Effector memory CD4-positive, alpha-beta T cell (primary cell): Measurements from ENCODE around the gene SLF1.

ENCODE experiments used
- DNase-seq, 3 donors: peaks; one replicate each; pipeline ENCODE4 v3.0.0-alpha.2; 2020
- H3K27ac ChIP-seq: 2 replicates; pipeline ENCODE4 v1.7.0; 2013; ENCODE audit warnings: mild to moderate bottlenecking, low read length, moderate library complexity; ENCODE audit not compliant: insufficient read depth, poor library complexity, severe bottlenecking
- H3K27me3 ChIP-seq: replicated peaks from 2 replicates; pipeline ENCODE4 v1.7.0; 2013; ENCODE audit warnings: mild to moderate bottlenecking, low read length; ENCODE audit not compliant: insufficient read depth, control insufficient read depth, poor library complexity, severe bottlenecking
- H3K36me3 ChIP-seq: 2 replicates; pipeline ENCODE4 v1.7.0; 2013; ENCODE audit warnings: mild to moderate bottlenecking, low read length, moderate library complexity; ENCODE audit not compliant: control insufficient read depth, insufficient read depth
- H3K4me1 ChIP-seq: 2 replicates; pipeline ENCODE4 v1.7.0; 2013; ENCODE audit warnings: low read length, mild to moderate bottlenecking; ENCODE audit not compliant: control insufficient read depth, insufficient read depth, poor library complexity, severe bottlenecking
- H3K4me3 ChIP-seq: 2 replicates; pipeline ENCODE4 v1.7.0; 2013; ENCODE audit warnings: low read length, low read depth, mild to moderate bottlenecking; ENCODE audit not compliant: insufficient read depth, poor library complexity, severe bottlenecking
- H3K9me3 ChIP-seq: 2 replicates; pipeline ENCODE4 v1.7.0; 2013; ENCODE audit warnings: mild to moderate bottlenecking, low read length, moderate library complexity; ENCODE audit not compliant: control insufficient read depth

The SLF1 gene

GRCh38 chr5:94702729-94703128 is 84.3 kb downstream of the SLF1 start:
- H3K36me3 ChIP-seq: no peaks in the 10 kb centered on the region
- H3K4me3 ChIP-seq: no peak overlapping the region
- no peaks in the 10 kb centered on the region for H3K4me1 ChIP-seq
- no peak overlapping the region for H3K27ac ChIP-seq
- H3K27me3 ChIP-seq: no peaks in the 10 kb centered on the region
- H3K9me3 ChIP-seq: no peaks in the 10 kb centered on the region
- DNase-seq: no peak

- no peak for DNase-seq
Observed at GRCh38 chr5:94705427-94705826, 87.0 kb downstream of the SLF1 start.

GRCh38 chr5:94707359-94707758 is 88.9 kb downstream of the SLF1 start:
- H3K27me3 ChIP-seq: no peaks in the 10 kb centered on the region
- no peak overlapping the region for H3K4me3 ChIP-seq
- no peaks in the 10 kb centered on the region for H3K4me1 ChIP-seq
- DNase-seq: no peak
- H3K36me3 ChIP-seq: no peaks in the 10 kb centered on the region
- H3K9me3 ChIP-seq: no peaks in the 10 kb centered on the region
- H3K27ac ChIP-seq: no peak overlapping the region

More at GRCh38 chr5:94705427-94705826, 87.0 kb downstream of the SLF1 start:
- Histone ChIP-seq H3K9me3 (no peaks in the 10 kb centered on the region), H3K36me3 (no peaks in the 10 kb centered on the region), H3K27me3 (no peaks in the 10 kb centered on the region), H3K27ac (no peak overlapping the region), H3K4me3 (no peak overlapping the region), H3K4me1 (no peaks in the 10 kb centered on the region)

GRCh38 chr5:94709277-94709676 is 90.8 kb downstream of the SLF1 start:
- no peaks in the 10 kb centered on the region for H3K36me3 ChIP-seq
- H3K27ac ChIP-seq: no peak overlapping the region
- no peaks in the 10 kb centered on the region for H3K4me1 ChIP-seq
- H3K9me3 ChIP-seq: no peaks in the 10 kb centered on the region
- H3K4me3 ChIP-seq: no peak overlapping the region
- H3K27me3 ChIP-seq: no peaks in the 10 kb centered on the region
- DNase-seq: no peak

- Histone ChIP-seq H3K36me3 (no peaks in the 10 kb centered on the region), H3K4me1 (no peaks in the 10 kb centered on the region), H3K27ac (no peak overlapping the region), H3K27me3 (no peaks in the 10 kb centered on the region), H3K9me3 (no peaks in the 10 kb centered on the region), H3K4me3 (no peak overlapping the region)
- DNase-seq: no peak
Observed at GRCh38 chr5:94711785-94712184, 93.3 kb downstream of the SLF1 start.

- Histone ChIP-seq H3K27me3 (no peaks in the 10 kb centered on the region), H3K9me3 (no peaks in the 10 kb centered on the region), H3K36me3 (no peaks in the 10 kb centered on the region), H3K4me3 (no peak overlapping the region), H3K27ac (no peak overlapping the region), H3K4me1 (no peaks in the 10 kb centered on the region)
- DNase-seq: no peak
Observed at GRCh38 chr5:94715768-94716167, 97.3 kb downstream of the SLF1 start.

- no peaks in the 10 kb centered on the region for H3K36me3 ChIP-seq
- H3K9me3 ChIP-seq: no peaks in the 10 kb centered on the region
- H3K27me3 ChIP-seq: no peaks in the 10 kb centered on the region
- no peak overlapping the region for H3K4me3 ChIP-seq
- DNase-seq: no peak
- H3K27ac ChIP-seq: no peak overlapping the region
- H3K4me1 ChIP-seq: no peaks in the 10 kb centered on the region
Observed at GRCh38 chr5:94725142-94725541, 106.7 kb downstream of the SLF1 start.

GRCh38 chr5:94731471-94731870 is 113.0 kb downstream of the SLF1 start:
- no peaks in the 10 kb centered on the region for H3K9me3 ChIP-seq
- H3K27ac ChIP-seq: no peak overlapping the region
- H3K36me3 ChIP-seq: no peaks in the 10 kb centered on the region
- H3K27me3 ChIP-seq: no peaks in the 10 kb centered on the region
- no peak overlapping the region for H3K4me3 ChIP-seq
- no peaks in the 10 kb centered on the region for H3K4me1 ChIP-seq
- no peak for DNase-seq

- H3K4me1 ChIP-seq: no peaks in the 10 kb centered on the region
- DNase-seq: no peak
- no peaks in the 10 kb centered on the region for H3K36me3 ChIP-seq
- no peak overlapping the region for H3K27ac ChIP-seq
- H3K27me3 ChIP-seq: no peaks in the 10 kb centered on the region
- no peak overlapping the region for H3K4me3 ChIP-seq
- no peaks in the 10 kb centered on the region for H3K9me3 ChIP-seq
Observed at GRCh38 chr5:94736498-94736897, 118.0 kb downstream of the SLF1 start.

GRCh38 chr5:94740286-94740685 is 121.8 kb downstream of the SLF1 start:
- Histone ChIP-seq H3K9me3 (no peaks in the 10 kb centered on the region), H3K27me3 (no peaks in the 10 kb centered on the region), H3K36me3 (no peaks in the 10 kb centered on the region), H3K27ac (no peak overlapping the region), H3K4me1 (no peaks in the 10 kb centered on the region), H3K4me3 (no peak overlapping the region)
- DNase-seq: no peak

GRCh38 chr5:94742852-94743251 is 124.4 kb downstream of the SLF1 start:
- no peak for DNase-seq
- no peak overlapping the region for H3K4me3 ChIP-seq
- no peaks in the 10 kb centered on the region for H3K27me3 ChIP-seq
- no peaks in the 10 kb centered on the region for H3K4me1 ChIP-seq
- no peak overlapping the region for H3K27ac ChIP-seq
- no peaks in the 10 kb centered on the region for H3K36me3 ChIP-seq
- no peaks in the 10 kb centered on the region for H3K9me3 ChIP-seq
